Measurements from ENCODE around the gene GLUL.
"Not testable (repeated sequence)": the region's sequence is repeated elsewhere in the genome, so short reads cannot be mapped to it uniquely, and the experiment has no call there.

The GLUL gene

DNA sequence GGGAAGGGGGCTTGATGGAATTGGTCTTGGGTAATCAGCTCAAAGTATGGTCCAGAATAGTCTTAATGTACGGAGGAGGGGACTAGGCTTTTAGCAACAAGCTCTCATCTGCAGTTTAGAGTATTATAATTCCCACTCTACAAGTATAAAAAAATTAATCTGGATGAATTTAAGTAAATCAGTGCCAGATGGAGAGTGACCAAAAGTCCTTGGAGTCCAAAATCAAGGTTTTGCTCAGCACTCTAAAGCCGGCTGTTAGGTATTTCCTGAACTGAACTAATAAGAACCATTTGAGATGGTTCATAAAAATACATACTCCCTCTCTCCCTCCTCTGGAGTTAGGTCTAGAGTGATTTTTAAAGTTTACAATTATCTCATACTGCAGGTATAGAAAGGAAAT lies 23.7 kb downstream of the GLUL start:
- no peak for DNase-seq (ENCODE audit: low read depth)

DNA sequence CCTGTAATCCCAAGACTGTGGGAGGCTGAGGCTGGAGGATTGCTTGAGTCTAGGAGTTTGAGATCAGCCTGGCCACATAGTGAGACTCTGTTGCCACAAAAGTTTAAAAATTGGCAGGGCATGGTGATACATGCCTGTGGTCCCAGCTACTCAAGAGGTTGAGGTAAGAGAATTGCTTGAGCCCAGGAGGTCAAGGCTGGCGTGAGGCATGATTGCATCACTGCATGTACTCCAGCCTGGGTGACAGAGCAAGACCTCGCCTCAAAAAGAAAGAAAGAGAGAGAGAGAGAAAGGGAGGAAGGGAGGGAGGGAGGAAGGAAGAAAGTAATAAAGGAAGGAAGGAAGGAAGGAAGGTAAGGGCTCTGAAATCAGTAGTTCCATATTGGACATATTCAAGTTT lies 25.0 kb downstream of the GLUL start:
- DNase-seq (ENCODE audit: low read depth) = no peak

DNA sequence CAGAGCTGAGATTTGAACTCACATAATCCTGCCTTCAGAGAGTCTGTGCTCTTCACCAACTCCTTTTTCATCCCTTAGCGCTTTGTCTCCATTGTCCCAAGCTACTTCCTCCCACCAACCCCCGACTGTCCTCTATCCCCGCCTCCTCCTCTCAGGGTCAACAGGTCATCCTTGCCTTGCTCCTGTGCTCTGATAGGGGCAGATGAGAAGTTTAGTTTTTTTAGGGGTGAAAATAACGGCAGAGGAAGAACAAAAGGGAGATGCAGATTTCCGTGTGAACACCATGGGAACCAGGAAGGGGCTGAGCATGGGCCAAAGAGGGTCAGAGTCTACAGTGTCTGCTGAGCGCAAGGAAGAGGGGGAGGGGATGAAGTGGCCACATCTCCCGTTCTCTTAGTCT lies 31.9 kb downstream of the GLUL start:
- DNase-seq (ENCODE audit: low read depth) = no peak

DNA sequence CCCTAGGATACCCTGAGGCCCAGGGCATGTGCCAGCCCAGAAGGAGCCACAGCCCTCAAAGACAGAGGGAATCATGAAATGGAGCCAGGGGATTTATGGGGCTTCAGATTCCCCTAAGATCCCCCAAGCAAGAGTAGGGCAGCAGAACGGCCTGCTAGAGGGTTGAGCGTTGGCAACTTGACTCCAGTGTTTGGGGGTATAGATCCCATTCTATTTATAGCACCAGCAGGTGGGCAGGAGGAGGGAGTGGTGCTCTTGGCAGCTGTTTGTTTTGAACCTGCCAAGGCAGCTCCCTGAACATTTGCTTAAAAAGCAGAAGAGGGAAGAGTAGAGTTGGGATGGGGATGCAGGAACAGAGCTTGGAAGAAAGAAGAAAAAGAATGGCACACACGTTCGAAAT lies 33.7 kb downstream of the GLUL start:
- DNase-seq (ENCODE audit: low read depth) = no peak

DNA sequence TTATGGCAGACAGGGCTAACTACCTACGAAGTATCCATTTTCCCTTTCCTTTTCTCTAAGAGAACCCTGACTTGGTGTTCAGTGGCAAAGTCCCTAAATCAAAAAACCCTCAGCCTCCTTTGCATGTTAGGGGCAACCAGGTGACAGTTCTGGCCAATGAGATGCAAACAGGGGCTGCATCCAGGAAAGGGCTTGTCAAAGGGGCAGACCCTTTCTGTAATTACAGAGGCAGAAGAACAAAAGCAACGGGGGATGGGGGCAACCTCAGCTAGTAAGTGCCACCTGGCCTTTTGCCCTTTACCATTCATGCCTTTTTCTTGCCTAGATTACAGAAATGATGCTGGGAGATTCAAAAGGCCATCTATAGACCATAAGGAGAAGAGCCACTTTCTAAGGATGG lies 34.4 kb downstream of the GLUL start:
- no peak for DNase-seq (ENCODE audit: low read depth)

DNA sequence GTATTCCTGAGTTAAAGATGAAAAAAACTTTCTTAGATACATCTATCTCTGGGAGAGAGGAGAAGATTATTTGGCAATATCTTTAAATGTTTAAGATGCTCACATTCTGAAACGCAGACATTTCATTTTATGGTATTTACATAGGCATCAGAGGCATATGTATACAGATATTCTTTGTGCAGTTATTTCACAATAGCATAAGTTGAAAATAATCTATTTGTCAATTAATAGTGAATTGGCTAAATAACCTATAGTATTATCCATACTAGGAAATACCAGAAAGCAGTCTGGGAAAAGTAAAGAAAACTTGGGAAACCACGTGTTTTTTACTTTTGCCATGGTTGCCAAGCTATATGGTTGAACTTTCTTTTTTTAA lies 35.9 kb downstream of the GLUL start:
- DNase-seq (ENCODE audit: low read depth) = no peak

DNA sequence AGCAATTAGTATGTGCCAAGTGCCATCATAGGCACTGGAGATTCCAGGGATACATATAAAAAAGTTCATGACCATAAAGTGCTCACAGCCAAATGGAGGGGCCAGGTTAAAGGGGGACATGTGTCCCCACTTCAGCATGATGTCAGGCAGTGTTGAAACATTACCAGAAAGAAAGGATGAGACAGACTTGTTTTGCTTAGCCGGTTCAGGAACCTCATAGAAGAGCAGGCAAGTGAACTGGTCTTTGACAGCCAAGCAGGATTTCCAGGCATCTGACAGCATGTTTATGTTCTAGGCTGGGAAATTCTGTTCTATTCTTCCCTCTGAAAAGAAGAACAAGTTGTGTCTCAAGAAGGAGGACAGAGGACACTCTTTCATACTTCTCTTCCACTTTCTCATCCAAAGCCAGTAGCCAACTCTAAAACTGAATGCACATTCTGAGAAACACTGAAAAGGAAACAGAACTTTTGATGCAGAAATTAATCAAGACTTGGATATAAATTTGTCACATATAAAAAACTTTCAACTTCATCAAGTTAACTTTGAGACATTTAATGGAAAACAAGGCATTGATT lies 39.7 kb downstream of the GLUL start:
- DNase-seq (ENCODE audit: low read depth) = no peak

DNA sequence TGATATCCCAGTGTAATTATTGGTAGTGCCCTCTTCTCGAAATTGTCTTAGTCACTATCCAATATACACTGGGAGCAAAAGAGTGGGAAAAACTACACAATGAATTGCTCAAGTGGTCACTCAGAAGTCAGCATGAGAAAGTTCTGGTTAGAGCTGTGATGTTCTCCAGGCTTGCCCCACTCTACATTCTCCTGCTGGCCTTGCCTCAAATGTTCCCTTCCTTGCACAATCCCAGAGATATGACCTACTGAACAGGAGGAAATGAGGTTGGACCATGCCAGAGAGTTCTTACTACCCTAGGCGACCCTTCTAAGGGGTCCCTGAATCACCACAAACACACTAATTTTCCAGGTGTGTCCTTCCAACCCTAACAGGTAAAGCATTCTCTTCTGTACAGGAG lies 40.8 kb downstream of the GLUL start:
- no peak for DNase-seq (ENCODE audit: low read depth)

DNA sequence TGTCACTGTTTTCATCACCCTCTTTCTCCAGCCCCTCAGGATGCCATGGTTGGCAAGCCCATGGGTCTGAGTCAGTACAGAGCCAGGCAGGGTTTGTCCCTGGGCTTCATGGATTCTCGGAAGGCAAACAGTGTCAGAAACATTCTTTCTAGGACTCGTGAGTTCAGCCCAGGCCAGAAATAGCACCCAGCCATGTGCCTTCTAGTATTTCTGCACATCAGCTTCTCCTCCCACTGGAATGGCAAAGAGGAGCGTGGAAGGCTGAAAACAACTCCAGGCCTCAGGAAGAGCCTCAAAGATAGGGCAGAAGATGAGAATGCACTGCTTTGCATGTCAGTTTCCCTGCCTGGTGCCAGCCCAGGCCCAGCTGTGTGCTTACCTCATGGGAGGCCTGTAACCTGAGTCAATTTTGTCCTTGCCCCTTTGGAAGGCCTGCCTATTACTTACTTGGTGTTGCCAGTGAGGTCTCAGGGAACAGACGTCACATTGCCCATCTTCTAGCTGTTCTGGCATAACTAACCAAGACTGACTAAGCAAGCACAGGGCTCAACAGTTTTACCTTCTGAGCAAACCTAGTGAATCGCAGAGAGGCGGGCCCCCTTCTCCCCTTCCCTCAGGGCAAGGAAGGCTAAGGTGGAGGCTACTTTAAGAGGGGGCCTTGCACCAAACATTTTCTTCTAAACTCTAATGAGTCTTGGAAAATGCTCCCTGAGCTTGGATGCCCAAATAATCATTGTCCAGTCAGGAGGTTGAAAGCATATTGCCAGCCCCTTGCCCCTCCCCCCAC lies 42.4 kb downstream of the GLUL start:
- no peak for DNase-seq (ENCODE audit: low read depth)

DNA sequence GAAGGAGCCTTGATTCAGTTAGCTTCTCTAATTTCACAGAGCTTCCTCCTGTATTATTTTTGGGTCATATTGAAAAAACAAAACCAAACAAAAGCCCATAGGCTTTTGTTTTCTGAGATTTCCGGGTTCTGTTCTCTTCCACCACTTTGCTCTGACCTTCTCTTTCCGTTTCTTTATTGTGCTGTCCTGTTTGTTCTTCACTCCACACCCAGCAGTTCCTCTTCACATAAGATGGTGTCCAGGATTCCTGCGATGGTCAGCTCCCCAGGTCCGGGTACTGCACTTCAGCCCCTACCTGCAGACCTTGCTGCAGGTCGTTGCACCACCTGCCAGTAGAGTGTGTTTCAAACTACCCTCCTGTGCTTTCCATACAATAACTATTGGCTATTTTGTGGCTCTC lies 44.6 kb downstream of the GLUL start:
- no peak for DNase-seq (ENCODE audit: low read depth)

DNA sequence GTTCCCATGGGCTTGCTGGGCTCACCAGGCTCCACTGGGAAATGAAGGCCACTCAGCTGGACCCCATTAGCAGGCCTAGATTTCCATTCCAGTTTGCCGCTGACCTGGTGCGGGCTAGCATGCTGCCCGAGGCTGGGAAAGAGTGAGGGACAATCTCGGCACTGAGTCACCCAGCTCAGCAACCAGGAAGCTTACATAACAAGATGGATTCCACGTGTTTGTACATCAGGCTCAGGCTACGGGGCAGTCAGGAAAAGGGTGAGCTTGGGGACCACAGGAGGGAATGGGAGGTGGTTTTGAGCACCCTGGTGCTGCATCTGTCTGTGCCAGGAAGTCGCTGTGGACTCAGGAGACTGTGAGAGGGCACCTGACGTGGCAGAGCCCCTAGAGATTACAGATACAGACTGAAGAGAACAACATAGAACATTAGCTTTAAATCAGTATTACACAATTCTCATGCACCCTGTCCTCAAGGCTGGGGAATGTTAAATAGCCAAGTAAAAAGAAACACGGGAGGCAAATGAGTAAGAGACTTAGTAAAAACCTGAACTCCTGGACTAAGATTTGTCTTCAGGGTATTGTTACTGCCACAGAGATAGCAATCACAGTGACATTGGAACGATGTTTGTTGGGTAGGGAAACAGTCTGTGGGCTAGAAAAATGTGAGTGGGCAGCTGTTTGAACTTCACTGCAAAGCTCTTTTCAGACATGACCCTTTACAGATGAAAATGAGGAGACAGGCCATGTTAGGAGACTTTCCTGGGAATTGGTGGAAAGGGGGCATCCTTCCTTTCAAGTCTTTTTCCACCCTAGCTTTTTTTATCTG lies 51.1 kb downstream of the GLUL start:
- no peak for DNase-seq (ENCODE audit: low read depth)

DNA sequence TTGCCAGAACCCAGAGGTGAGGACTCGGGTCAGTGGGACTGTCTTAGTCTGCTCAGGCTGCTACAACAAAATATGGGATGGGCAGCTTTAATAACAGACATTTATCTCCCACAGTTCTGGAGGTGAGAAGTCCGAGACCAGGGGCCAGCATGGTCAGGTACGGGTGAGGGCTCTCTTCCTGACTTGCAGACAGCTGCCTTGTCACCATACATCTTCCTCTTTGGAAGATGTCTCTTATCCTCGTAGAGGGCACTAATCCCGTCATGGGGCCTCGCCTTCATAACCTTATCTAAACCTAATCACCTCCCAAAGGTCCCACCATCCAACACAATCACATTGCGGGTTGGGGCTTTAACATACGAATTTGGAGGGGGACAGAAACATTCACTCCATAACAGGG lies 51.9 kb downstream of the GLUL start:
- DNase-seq (ENCODE audit: low read depth) = no peak

DNA sequence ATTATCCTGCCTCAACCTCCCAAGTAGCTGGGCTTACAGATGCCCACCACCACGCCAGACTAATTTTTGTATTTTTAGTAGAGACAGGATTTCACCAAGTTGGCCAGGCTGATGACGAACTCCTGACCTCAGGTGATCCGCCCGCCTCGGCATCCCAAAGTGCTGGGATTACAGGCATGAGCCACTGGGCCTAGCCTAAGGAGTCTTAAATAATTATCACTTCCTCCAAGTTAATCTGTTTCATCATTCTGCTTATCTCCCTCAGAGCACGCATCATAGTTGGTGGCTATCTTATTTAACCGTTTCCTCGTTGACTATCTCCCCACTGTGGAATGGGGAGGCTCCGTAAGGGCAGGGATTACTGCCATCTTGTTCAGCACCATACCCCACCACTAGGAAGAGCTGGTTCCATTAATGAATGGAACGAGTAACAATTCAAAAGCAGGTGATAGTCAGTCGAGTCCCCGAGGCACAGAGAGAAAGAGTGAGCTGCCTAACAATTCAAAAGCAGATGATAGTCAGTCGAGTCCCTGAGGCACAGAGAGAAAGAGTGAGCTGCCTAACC lies 52.7 kb downstream of the GLUL start:
- no peak for DNase-seq (ENCODE audit: low read depth)

DNA sequence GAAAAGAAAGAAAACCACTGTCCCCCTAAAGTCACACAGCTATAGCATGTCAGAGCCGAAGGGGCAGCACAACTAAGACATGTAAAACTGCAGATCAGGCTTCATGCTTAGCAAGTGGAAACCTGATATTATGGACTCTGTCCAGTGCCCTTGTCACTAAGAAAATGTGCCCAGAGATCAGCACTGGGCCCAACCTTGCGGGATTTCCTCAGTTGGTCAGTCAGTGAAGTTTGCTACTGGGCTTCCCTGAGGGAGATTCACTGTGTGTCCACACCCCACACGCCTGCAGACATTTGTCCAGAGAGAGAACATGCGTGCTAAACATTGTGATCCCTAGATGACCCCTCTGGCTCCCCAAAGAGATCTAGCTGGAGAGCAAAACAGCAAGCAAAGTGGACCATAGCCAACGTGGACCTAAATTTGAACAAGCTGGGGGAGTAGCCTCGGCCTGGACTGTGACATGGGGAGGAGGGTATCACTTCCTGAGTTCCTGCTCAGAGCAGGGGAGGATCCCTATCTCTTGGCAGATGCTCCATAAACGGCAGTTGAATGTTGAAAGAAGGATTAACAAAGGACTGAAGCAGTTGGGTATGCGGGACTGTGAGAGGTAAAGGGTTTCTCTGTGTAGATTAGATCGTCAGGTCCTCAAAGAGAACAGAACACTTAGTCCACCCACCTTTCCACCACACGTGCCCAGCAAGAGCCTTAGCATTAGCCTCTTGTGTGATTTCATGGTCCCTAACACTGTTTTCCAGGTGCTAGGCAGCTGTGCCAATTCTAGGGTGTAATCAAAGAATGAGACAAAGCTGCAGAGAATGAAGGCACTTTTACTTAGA lies 53.6 kb downstream of the GLUL start:
- DNase-seq (ENCODE audit: low read depth) = no peak

DNA sequence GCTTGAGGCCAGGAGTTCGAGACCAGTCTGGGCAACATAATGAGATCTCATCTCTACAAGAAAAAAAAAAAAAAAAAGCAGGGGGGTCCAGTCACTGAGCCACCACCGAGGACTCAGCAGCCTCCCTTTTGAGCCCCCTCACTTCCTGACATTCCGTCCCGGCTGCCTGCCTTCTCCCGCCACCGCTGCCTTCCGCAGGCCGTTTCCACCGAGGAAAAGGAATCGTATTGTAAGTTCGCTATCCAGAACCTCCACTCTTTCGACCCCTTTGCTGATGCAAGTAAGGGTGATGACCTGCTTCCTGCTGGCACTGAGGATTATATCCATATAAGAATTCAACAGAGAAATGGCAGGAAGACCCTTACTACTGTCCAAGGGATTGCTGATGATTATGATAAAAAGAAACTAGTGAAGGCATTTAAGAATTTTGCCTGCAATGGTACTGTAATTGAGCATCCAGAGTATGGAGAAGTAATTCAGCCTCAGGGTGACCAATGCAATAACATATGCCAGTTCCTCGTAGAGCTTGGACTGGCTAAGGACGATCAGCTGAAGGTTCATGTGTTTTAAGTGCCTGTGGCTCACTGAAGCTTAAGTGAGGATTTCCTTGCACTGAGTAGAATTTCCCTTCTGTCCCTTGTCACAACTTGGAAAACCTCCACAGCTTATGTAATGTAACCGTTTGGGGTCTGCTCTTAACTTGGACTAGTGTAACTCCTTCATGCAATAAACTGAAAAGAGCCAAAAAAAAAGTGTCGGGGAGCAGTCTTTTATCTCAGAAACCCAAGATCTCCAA lies 55.6 kb downstream of the GLUL start:
- no peak for DNase-seq (ENCODE audit: low read depth)

DNA sequence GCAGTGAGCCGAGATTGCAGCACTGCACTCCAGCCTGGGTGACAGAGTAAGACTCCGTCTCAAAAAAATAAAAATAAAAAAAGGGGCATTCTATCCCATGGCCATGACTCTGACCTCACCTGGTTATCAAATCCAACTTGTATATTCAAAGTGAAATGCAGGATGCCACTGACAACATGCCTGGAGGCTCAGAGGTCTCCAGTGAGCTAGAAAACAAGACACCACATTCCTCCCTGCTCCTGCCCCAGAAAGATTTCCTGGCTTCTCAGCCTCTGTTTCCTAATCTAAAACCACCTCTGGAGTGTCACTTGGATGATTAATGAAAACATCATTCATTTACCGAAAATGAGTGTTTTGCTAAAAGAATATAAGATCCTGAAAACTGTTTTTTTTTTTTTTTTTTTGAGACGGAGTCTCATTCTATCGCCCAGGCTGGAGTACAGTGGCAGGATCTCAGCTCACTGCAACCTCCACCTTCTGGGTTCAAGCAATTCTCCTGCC lies 58.5 kb downstream of the GLUL start:
- DNase-seq (ENCODE audit: low read depth) = not testable (repeated sequence)

DNA sequence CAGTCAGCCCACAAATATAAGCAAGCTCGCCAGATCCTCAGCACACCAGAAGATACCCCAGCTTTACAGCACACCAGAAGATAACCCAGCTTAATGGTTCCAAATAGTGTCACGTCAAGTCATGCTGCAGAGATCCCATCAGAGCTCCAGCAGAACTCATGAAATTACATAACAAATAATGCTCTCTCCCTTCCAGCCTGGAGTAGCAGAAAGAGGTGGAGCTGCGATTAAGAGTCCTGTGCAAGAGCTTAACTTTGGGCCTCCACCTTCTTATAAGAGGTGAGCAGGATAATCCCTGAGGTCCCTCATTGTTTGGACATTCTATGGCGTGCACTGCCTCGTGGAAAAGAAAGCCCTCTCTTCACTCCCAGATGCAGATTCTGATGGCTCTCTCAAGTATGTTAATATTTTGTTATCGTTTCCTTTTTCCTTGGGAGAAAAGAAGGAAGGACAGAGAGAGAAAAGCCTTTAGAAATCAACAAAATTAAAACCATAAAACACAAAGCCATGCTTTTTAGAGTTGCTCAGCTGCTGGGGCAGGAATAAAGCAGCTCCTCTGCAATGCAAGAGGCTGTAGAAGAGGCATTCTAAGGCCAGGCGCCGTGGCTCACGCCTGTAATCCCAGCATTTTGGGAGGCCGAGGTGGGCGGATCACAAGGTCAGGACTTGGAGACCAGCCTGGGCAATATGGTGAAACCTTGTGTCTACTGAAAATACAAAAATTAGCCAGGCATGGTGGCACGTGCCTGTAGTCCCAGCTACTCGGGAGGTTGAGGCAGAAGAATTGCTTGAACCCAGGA lies 59.1 kb downstream of the GLUL start:
- no peak for DNase-seq (ENCODE audit: low read depth)
